GM21360 (cell line): ENCODE measurements around the gene EML5.
A peak's percentile ranks its signal among the peaks of the same experiment; 100 is the strongest.
"Not testable (repeated sequence)": the region's sequence is repeated elsewhere in the genome, so short reads cannot be mapped to it uniquely, and the experiment has no call there.

Experiments used
- ATAC-seq: cut with Tn5 transposase; IDR thresholded peaks from one replicate; pipeline ENCODE4 v1.9.1; 2021; ENCODE audit warnings: mild to moderate bottlenecking, moderate library complexity; ENCODE audit not compliant: unreplicated experiment

The EML5 gene

GRCh38 chr14:88792473-88793258 is at the start of gene EML5:
Gene EML5, minus strand, starts transcription at chr14:88792953. Its CDS starts 450 bp downstream, at chr14:88792503.
- ATAC-seq = peak; percentile 92

GRCh38 chr14:88842414-88842813 is 49.7 kb upstream of the EML5 start:
- no peak for ATAC-seq

DNA sequence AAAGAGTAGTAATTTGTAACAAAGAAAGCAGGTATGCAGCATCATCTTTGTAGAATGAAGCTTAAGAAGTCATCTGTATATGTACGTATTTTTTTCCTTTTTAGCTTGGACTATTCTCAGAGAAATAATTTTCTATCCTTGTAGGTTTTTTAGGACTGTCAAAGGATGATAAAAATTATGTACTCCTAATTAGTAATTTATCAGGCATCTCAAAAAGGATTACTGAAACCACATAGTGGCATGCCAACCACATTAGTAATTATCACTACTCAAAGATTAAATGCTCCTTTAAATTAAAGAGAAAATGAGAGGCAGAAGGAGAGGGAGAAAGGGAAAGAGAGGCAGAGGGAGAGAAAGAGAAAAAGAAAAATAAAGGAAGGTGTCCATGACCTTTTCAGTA is 49.0 kb upstream of the EML5 start:
- no peak for ATAC-seq

DNA sequence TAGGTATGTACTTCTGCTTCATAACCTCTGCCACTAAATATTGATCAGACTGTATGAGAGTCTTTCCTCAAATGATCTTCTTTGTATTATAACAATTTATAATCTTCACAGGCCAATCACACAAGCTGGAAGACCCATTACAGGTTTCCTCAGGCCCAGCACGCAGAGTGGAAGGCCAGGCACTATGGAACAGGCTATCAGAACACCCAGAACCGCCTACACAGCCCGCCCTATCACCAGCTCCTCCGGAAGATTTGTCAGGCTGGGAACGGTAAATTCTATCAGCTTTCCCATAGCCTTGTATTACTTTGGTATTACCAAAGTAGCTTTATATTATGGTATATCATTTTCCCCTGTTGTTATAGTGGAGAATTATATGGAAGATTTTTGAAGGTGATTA is 48.2 kb upstream of the EML5 start:
- no peak for ATAC-seq

DNA sequence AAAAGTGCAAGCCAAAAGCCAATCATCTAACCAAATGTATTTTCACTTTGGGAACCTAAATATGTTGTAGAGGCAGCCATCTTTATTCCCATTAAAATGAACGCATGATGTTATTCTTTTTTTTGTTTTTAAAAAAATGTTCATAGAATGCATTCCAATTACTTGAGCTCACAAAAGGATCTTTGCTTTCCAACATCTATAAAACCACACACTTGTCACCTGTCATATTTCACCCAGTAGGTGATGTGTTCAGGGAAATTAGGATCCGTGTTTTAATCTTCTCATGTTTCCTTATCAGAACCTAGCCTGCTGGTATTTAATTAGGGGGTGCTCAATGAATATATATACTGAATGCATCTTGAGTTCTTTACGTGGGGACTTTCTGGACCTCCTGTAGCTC is 45.3 kb upstream of the EML5 start:
- no peak for ATAC-seq

- ATAC-seq = no peak
Measured at GRCh38 chr14:88837495-88837894, 44.7 kb upstream of the EML5 start.

- ATAC-seq = no peak
Measured at GRCh38 chr14:88835661-88836060, 42.9 kb upstream of the EML5 start.

- ATAC-seq = no peak
Measured at GRCh38 chr14:88834883-88835431, 42.2 kb upstream of the EML5 start.

DNA sequence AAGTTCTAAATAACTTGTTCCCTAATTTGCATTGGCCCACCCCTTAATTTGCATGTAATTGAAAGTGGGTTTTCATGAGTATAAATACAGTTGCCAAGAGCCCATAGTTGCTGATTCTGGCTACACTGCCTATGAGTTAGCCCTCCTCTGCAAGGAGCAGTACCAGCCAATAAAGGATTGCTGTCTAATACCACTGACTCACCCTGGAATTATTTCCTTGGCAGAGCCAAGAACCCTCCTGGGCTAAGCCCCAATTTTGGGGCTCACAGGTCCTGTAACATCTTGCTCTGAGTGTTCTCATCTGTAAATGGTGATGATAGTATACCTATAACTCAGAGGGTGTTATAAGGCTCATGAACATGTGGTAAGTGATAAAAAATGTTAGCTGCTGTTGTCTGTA is 38.5 kb upstream of the EML5 start:
- no peak for ATAC-seq

DNA sequence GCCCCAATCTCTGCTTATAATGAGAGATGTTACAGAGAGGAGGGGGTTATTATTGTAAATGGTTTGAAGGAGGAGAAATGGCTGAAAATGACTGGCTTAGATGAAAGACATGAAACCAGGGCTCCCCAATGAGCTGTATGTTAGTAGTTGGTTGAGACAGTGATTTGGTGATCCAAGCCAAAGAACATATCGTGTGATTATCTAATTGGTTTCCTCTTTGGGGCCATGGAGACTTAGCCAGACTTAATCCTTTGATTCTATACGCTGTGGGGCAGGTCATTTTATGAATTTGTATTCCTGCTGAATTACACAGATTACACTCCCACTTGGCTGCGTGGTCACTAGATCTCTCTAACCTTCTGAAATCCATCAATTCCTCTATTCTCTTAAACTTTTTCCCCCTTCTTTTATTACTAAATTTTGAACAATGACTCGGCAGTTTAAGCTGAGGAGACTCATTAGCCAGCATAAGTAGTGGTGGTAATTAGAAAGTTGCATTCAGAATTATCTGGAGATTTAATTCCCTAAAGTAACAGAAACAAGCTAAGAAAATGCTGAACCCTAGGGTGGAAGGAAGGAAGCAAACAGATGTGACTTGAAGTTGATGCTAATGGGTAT is 37.0 kb upstream of the EML5 start:
- no peak for ATAC-seq

DNA sequence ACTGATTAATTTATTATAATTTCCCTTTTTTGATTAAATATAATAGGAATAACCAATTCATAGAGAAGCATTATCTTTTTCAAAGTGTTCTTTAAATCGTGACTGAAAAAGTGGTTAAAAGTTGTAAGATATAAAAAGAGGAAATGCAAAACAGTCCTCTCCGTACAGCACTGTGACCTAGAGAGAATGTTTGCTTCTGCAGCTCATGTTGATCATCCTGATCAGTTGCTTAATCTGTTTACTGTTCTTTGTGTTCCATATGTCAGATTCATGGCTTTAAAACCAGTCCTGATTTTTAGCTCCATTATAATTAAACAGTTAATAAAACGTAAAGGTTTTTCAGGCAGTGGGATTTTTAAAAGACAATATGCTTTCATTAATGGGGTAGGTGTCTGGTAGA is 36.4 kb upstream of the EML5 start:
- no peak for ATAC-seq

- ATAC-seq = no peak
Measured at GRCh38 chr14:88825503-88825902, 32.8 kb upstream of the EML5 start.

GRCh38 chr14:88825078-88825458 is 32.3 kb upstream of the EML5 start:
- no peak for ATAC-seq

- ATAC-seq = peak; percentile 97
Measured at GRCh38 chr14:88824314-88825077, 31.7 kb upstream of the EML5 start, which contains the start of gene TTC8. Gene TTC8, plus strand, starts transcription at chr14:88824651. Its CDS starts 57 bp downstream, at chr14:88824708.

DNA sequence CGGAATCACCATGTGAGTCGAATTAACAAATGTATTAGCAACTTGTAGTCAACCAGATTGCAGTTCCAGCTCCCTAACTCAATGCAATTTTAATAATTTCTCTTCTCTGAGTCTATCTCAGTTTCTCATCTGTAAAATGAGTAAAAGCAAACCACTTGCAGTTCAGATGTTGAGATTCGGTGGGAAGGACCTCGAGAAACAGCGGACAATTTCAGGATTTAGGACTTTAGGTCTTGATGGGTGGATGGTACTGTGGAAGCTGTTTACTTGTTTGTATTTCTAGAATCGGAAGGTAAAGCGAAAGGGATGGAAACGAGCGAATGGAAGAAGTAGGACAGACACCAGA is 31.2 kb upstream of the EML5 start:
- peak; percentile 2 for ATAC-seq

DNA sequence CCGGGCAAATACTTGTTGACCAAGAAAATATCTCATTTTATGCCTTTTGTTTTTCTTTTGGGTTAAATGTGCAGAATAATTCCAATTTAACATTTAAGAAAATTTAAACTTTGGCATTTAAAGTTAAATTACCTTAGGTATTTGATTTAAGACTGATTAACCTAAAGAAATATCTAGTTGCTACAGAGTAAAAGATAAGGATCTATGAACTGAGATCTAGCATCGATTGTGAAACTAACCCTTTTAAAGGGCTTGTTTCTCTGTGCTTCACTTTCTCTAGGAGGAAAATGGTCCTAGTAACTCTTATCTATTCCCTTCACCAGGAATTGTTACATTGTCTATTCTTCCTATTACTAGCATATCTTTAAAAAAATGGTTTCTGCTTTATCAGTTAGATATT is 29.1 kb upstream of the EML5 start:
- ATAC-seq = no peak

DNA sequence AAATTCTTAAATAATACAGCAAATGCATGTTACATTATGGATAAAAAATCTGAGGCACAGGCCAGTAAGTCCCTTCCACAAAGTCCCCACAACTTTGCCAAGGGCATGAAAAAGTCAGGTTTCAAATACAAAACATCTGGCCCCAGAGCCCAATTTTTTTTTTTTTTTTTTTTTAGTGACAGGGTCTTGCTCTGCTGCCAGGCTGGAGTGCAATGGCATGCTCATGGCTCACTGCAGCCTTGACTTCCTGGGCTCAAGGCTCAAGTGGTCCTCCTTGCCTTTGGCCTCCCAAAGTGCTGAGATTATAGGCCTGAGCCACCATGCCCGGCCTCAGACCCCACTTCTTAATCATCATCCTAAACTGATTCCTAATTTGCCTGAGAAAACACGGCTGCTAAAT is 28.6 kb upstream of the EML5 start:
- no peak for ATAC-seq

GRCh38 chr14:88819674-88820073 is 26.9 kb upstream of the EML5 start:
- ATAC-seq = not testable (repeated sequence)

GRCh38 chr14:88818018-88818417 is 25.3 kb upstream of the EML5 start:
- ATAC-seq = peak; percentile 81

DNA sequence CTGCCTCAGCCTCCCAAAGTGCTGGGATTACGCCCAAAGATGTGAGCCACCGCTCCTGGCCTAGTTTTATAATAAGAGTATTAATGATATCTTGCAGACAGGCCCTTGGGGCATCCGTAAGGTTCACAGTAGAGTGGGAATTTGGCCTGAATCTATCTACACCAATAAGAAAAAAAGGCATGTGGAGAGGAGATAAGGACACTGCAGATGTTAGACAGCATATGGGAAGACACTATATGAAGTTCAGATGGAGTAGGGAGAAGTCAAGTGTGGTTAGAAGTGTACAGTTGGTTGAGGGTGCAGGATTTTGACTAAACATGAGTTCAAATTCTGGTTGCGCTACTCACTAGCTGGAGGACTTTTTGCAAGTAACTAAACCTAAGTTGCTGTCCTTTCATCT is 23.2 kb upstream of the EML5 start:
- no peak for ATAC-seq

- no peak for ATAC-seq
Measured at GRCh38 chr14:88808359-88808758, 15.6 kb upstream of the EML5 start.

DNA sequence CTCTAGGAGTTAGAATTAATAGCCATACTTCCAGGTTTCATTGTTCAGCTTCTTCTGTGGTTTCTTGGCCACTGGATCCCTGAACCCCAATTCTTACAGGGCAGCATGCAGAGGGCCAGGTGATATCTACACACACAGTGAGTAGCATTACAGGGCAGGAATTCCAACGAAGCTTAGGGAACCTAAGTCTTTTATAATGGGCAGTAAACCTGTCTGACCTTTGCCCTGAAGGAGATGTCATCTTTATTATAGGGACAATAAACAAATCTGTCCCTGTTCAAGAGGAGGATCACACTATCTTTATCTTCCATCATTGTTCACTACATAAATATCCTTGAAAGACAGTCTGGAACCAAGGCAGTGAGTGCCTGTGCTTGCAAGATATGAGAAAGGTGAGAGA is 11.7 kb upstream of the EML5 start:
- no peak for ATAC-seq
